NCI-H2029 treated with DMSO at 0.1 percent for 48 hours (cell line): ENCODE results near the gene PTPRN2.
A peak's percentile ranks its signal among the peaks of the same experiment; 100 is the strongest.

Source experiments
- DNase-seq: peaks from one replicate; lab custom pipeline; 2025; lab: John Stamatoyannopoulos, UW

The PTPRN2 gene

GRCh38 chr7:158489462-158490155, 98.0 kb downstream of the PTPRN2 start:
- no peak for DNase-seq

DNA sequence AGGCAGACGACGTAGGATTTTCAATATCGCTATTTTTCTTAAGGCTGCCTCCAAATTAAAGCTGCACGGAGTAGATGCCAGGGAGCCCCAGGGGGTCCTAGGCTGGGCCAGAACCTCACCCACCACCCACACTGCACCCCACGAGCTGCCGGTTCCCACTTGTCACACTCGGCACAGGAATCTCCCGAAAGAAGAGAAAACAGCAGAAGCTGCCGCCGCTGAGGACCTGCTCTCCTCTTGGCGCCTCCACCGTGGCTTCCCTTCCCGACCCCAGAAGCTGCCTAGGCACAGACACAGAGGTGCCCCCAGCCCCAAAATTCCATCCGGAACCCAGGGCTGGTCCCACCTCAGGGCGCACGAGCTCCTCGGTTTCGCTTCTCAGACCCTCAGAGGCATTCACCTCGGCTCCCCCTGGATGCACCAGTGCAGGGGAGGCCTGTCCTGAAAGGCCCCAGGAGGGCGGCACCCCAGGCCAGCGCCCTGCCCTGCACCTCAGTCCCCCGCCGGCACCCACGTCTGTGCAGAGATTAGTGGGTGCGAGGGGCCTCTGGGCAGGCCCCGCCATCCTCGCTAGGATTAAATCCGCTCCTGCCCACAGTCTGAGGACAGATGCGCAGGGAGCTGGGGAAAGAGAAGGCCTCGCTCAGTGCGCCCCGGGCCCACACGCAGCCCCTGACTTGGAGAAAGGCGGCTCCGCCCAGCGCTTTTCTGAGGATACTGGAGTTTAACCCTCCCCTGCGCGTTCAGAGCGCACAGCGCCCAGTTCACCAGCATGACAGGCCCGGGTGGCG, 99.2 kb downstream of the PTPRN2 start:
- DNase-seq: no peak

- DNase-seq: no peak
Measured at GRCh38 chr7:158487631-158488151, 99.9 kb downstream of the PTPRN2 start.

DNA sequence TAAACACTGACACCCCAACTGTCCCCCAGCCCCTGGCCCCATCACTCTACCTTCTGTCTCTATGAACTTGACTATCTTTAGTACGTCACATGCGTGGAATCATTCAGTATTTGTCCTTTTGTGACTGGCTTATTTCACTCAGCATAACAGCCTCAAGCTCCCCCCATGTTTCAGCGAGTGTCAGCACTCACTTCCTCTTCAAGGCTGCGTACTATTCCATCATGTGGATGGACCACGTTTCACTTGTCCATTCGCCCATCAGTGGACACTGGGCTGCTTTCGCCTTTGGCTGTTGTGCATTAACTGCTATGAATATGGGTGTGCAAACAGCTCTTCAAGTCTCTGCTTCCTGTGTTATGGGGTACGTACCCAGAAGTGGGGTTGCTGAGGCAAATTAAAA, 100.7 kb downstream of the PTPRN2 start:
- no peak for DNase-seq

GRCh38 chr7:158484801-158485531, 102.7 kb downstream of the PTPRN2 start:
- DNase-seq: no peak

GRCh38 chr7:158482480-158482879, 105.1 kb downstream of the PTPRN2 start:
- DNase-seq: no peak

GRCh38 chr7:158479664-158480025, 108.0 kb downstream of the PTPRN2 start:
- DNase-seq: no peak

GRCh38 chr7:158479021-158479663, 108.5 kb downstream of the PTPRN2 start:
- DNase-seq: no peak

GRCh38 chr7:158477866-158478265, 109.8 kb downstream of the PTPRN2 start:
- no peak for DNase-seq

GRCh38 chr7:158476331-158476932, 111.2 kb downstream of the PTPRN2 start:
- DNase-seq: no peak

DNA sequence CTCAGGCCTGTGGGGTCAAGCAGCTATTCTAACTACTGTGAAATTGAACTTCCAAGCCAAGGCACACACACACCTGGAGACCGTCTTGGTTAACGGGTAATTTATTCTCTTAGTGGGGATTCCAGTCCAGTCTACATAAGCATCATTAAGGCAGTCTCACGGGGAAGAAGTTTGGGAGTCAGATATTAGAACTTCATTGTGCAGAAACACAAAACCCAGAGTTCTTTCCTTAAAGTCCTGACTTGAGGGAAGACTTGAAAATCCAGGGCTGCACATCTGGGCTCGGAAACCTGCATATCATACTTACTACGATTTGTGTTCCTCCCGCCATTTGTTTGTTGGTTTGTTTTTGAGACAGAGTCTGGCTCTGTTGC, 112.0 kb downstream of the PTPRN2 start:
- DNase-seq: no peak

DNA sequence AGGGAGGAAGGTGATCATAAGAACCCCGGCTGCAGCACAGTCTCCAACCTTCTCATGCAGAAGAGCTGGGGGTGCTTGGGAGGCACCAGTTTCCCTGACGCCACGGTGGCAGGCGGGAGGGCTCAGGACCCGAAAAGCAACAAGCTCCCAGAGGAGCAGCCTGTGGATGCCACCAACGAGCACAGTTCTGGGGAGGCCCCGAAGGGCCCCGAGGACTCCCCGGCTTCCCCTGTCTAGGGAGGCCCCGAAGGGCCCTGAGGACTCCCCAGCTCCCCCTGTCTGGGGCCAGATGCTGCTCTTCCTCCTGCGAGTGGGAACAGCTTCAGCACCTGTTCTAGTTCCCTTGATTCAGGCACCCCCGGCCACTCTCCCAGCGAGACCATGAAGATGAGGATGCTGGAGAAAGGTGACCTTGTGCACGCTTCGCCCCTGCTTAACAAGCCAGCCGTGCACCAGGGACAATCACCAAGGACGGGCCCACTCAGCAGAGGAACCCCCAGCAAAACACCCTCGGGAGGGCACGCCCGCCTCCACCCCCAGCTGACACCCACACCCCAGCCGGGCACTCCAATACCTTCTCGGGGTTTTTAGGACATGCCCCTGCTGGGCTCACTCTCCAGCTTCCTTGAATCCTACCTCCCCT, 112.5 kb downstream of the PTPRN2 start:
- no peak for DNase-seq

GRCh38 chr7:158474488-158474887, 113.1 kb downstream of the PTPRN2 start:
- no peak for DNase-seq

GRCh38 chr7:158473946-158474345, 113.7 kb downstream of the PTPRN2 start:
- DNase-seq: no peak

DNA sequence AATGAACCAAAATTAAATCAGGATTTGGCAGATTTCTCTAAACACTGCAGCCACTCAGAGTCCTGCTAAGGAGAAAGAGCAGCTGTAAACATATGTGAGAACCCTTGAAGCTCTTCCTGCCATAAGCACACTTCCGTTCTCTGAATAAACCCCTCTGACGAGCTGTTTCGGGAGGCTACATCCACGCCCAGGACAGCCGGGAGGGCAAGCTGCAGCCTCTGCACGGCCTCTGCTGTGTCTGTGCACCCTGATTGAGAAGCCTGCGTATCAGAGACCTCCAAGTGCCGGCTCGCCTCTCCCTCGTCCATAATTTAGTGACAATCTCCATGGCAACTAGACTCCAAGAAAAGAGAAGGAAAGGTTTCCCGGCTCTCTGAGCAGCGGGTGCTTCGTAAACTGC, 114.4 kb downstream of the PTPRN2 start:
- peak; percentile 58 for DNase-seq

GRCh38 chr7:158472596-158472995, 115.0 kb downstream of the PTPRN2 start:
- no peak for DNase-seq

GRCh38 chr7:158471716-158472115, 115.9 kb downstream of the PTPRN2 start:
- no peak for DNase-seq

DNA sequence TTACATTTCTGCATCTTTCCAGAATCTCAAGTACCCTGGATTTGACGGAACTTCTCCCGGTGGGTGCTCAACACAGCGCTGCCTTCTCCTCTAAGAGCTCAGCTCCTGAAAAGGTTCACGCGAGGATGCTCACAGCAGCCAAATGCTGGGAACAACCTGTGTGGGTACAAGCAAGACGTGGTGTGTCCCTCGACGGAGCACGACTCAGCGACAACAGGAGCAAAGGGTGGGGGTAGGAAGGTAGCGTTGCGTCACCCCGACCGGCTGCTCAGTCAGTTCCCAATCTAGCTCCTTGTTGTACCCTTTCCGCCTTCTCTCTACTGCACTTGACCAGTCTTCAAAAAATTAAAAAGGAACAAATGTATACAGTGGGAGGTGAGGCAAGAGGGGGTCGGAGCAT, 117.3 kb downstream of the PTPRN2 start:
- no peak for DNase-seq

- no peak for DNase-seq
Measured at GRCh38 chr7:158469396-158470051, 118.1 kb downstream of the PTPRN2 start.

- DNase-seq: no peak
Measured at GRCh38 chr7:158468700-158469296, 118.8 kb downstream of the PTPRN2 start.
